HCT116 (cell line): ENCODE data around the gene BBS9. TPM values are rescaled to one million over a fixed set of nuclear protein-coding genes. Genes with fewer than 3 reads are reported as not detected.

Source experiments
- ATAC-seq: fragments of 200-7000 bp; cut with Tn5 transposase; 2 replicates; pipeline ENCODE4 v1.9.1; 2020; ENCODE audit warnings: mild to moderate bottlenecking, moderate library complexity
- BruUV-seq: library from RNA; stranded (reverse); fragments of 400-500 nt; replicated peaks from 2 replicates; lab custom pipeline; 2021; lab: Mats Ljungman, UMichigan
- CTCF ChIA-PET: fragments of 300-600 bp; sonication (Branson Sonifier 250); formaldehyde crosslinking; loops from one replicate; lab custom pipeline; 2021; ENCODE audit warnings: antibody characterized with exemption; lab: Charles Lee
- POLR2A ChIA-PET: fragments of 300-600, 350-600 bp; sonication (Branson Sonifier 250); formaldehyde crosslinking; loops from one replicate; lab custom pipeline; 2021; ENCODE audit warnings: antibody characterized with exemption; lab: Charles Lee
- RAD21 ChIA-PET, 2 experiments: fragments of 300-600 bp; sonication (Branson Sonifier 250); formaldehyde crosslinking; loops; one replicate each; lab custom pipeline; 2023; ENCODE audit warnings: low total read pairs in 2 of 2; ENCODE audit not compliant: uncharacterized antibody in 2 of 2, unreplicated experiment in 2 of 2, low non-redundant PET in 1 of 2; lab: Charles Lee
- DNase-seq: peaks from one replicate; pipeline ENCODE4 v3.0.0-alpha.2; 2010; ENCODE audit warnings: low read depth, low spot score
- H2AFZ ChIP-seq: fragments of 200-600 bp; shearing (Covaris generic), sonication (generic); 2 replicates; pipeline ENCODE4 v1.6.1; 2017; ENCODE audit warnings: low read depth, mixed run types, mixed read lengths, antibody characterized with exemption, low read length; ENCODE audit not compliant: poor library complexity, severe bottlenecking
- H3K27ac ChIP-seq: 2 replicates; pipeline ENCODE4 v1.5.1; 2012; ENCODE audit warnings: low read depth, low read length
- H3K27me3 ChIP-seq: fragments of 200-600 bp; sonication (generic); 2 replicates; pipeline ENCODE4 v1.6.1; 2016; ENCODE audit warnings: mixed run types, low read length, mixed read lengths; ENCODE audit not compliant: insufficient read depth
- H3K36me3 ChIP-seq, 2 experiments: fragments of 200-500 bp in 1 of 2; fragments of 200-600 bp in 1 of 2; sonication (Bioruptor generic) in 1 of 2; sonication (generic) in 1 of 2; 2 replicates each; pipeline versions ENCODE4 v1.5.1 to v1.6.1; 2014 to 2016; ENCODE audit warnings: low read length in 2 of 2, inconsistent platforms in 1 of 2, mixed read lengths in 1 of 2, mixed run types in 1 of 2; ENCODE audit not compliant: insufficient read depth in 2 of 2, control insufficient read depth in 1 of 2
- H3K4me1 ChIP-seq, 2 experiments: fragments of 200-600 bp in 1 of 2; sonication (generic) in 1 of 2; 2 replicates each; pipeline versions ENCODE4 v1.5.1 to v1.6.1; 2012 to 2017; ENCODE audit warnings: low read length in 2 of 2, inconsistent platforms in 1 of 2, mild to moderate bottlenecking in 1 of 2, mixed read lengths in 1 of 2, mixed run types in 1 of 2, moderate library complexity in 1 of 2; ENCODE audit not compliant: insufficient read depth in 2 of 2, control insufficient read depth in 1 of 2
- H3K4me2 ChIP-seq: fragments of 200-600 bp; sonication (generic); 2 replicates; pipeline ENCODE4 v1.6.1; 2017; ENCODE audit warnings: mixed run types, low read length, mixed read lengths
- H3K4me3 ChIP-seq, 2 experiments: fragments of 200-600 bp in 1 of 2; sonication (generic) in 1 of 2; replicated peaks in 1 of 2; 2 replicates each; pipeline ENCODE4 v1.5.1; 2011 to 2016; ENCODE audit warnings: low read length in 2 of 2, control low read depth in 1 of 2, low read depth in 1 of 2, mild to moderate bottlenecking in 1 of 2, mixed read lengths in 1 of 2, mixed run types in 1 of 2
- H3K79me2 ChIP-seq: fragments of 200-600 bp; sonication (generic); 2 replicates; pipeline ENCODE4 v1.6.1; 2017; ENCODE audit warnings: mild to moderate bottlenecking, mixed run types, low read length, moderate library complexity, mixed read lengths; ENCODE audit not compliant: insufficient read depth
- H3K9ac ChIP-seq: fragments of 200-600 bp; sonication (generic); 2 replicates; pipeline ENCODE4 v1.6.1; 2016; ENCODE audit warnings: low read length, mixed read lengths
- H3K9me2 ChIP-seq: fragments of 200-600 bp; sonication (generic), shearing (Covaris generic); 2 replicates; pipeline ENCODE4 v1.6.1; 2017; ENCODE audit warnings: mixed run types, mild to moderate bottlenecking, moderate library complexity; ENCODE audit not compliant: insufficient read depth
- H3K9me3 ChIP-seq, 2 experiments: fragments of 200-500 bp in 1 of 2; fragments of 200-600 bp in 1 of 2; sonication (Bioruptor generic) in 1 of 2; sonication (generic) in 1 of 2; 2 replicates each; pipeline ENCODE4 v1.6.1; 2014 to 2017; ENCODE audit warnings: low read length in 2 of 2, mixed read lengths in 2 of 2, inconsistent platforms in 1 of 2, low read depth in 1 of 2, mild to moderate bottlenecking in 1 of 2, mixed run types in 1 of 2, moderate library complexity in 1 of 2; ENCODE audit not compliant: control insufficient read depth in 1 of 2, insufficient read depth in 1 of 2
- H4K20me1 ChIP-seq: fragments of 200-600 bp; sonication (generic), shearing (Covaris generic); 2 replicates; pipeline ENCODE4 v1.6.1; 2017; ENCODE audit warnings: mixed run types, mild to moderate bottlenecking, moderate library complexity; ENCODE audit not compliant: insufficient read depth
- ATF3 ChIP-seq: IDR thresholded peaks from 2 replicates; pipeline ENCODE4 v1.6.1; 2012
- CBX3 ChIP-seq: IDR thresholded peaks from 2 replicates; pipeline ENCODE4 v1.6.1; 2012; ENCODE audit warnings: low read depth
- CEBPB ChIP-seq: IDR thresholded peaks from 2 replicates; pipeline ENCODE4 v1.6.1; 2012; ENCODE audit warnings: low read depth
- CTCF ChIP-seq, 3 experiments: fragments of 200-600 bp in 1 of 3; sonication (generic) in 1 of 3; IDR thresholded peaks in 2 of 3; conservative IDR thresholded peaks in 1 of 3; 2 replicates each; pipeline ENCODE4 v1.5.1; 2012 to 2017; ENCODE audit warnings: low read depth in 2 of 3, low read length in 2 of 3, antibody characterized with exemption in 1 of 3, borderline replicate concordance in 1 of 3, control low read depth in 1 of 3, mild to moderate bottlenecking in 1 of 3, mixed read lengths in 1 of 3, mixed run types in 1 of 3, moderate library complexity in 1 of 3; ENCODE audit not compliant: insufficient read depth in 1 of 3
- EGR1 ChIP-seq: IDR thresholded peaks from 2 replicates; pipeline ENCODE4 v1.6.1; 2012; ENCODE audit warnings: low read depth
- ELF1 ChIP-seq: IDR thresholded peaks from 2 replicates; pipeline ENCODE4 v1.6.1; 2012; ENCODE audit warnings: low read depth, borderline replicate concordance
- EZH2 ChIP-seq: fragments of 200-600 bp; sonication (generic); IDR thresholded peaks from 2 replicates; pipeline ENCODE4 v1.6.1; 2017; ENCODE audit warnings: antibody characterized with exemption, mixed run types
- FOSL1 ChIP-seq: IDR thresholded peaks from 2 replicates; pipeline ENCODE4 v1.6.1; 2012; ENCODE audit warnings: low read depth
- JUND ChIP-seq: IDR thresholded peaks from 2 replicates; pipeline ENCODE4 v1.6.1; 2012
- MAX ChIP-seq: IDR thresholded peaks from 2 replicates; pipeline ENCODE4 v1.6.1; 2012
- POLR2A ChIP-seq: IDR thresholded peaks from 2 replicates; pipeline ENCODE4 v1.7.0; 2011; ENCODE audit warnings: borderline replicate concordance; ENCODE audit not compliant: insufficient read depth, insufficient read length; ENCODE audit errors: extremely low read depth
- RAD21 ChIP-seq: IDR thresholded peaks from 2 replicates; pipeline ENCODE4 v1.6.1; 2012; ENCODE audit warnings: low read depth, mild to moderate bottlenecking
- REST ChIP-seq: IDR thresholded peaks from 2 replicates; pipeline ENCODE4 v1.6.1; 2012; ENCODE audit warnings: low read depth
- SIN3A ChIP-seq: IDR thresholded peaks from 2 replicates; pipeline ENCODE4 v1.6.1; 2012; ENCODE audit warnings: low read depth
- TCF7L2 ChIP-seq: IDR thresholded peaks from 2 replicates; pipeline ENCODE4 v1.7.0; 2011; ENCODE audit warnings: borderline replicate concordance, inconsistent platforms; ENCODE audit not compliant: insufficient read depth, insufficient read length; ENCODE audit errors: extremely low read depth
- YY1 ChIP-seq: IDR thresholded peaks from 2 replicates; pipeline ENCODE4 v1.6.1; 2011; ENCODE audit warnings: low read length, low read depth, moderate library complexity, mild to moderate bottlenecking; ENCODE audit not compliant: insufficient replicate concordance; ENCODE audit errors: extremely low read depth
- ZBTB33 ChIP-seq: IDR thresholded peaks from 2 replicates; pipeline ENCODE4 v1.6.1; 2011; ENCODE audit warnings: mild to moderate bottlenecking, low read length, moderate library complexity; ENCODE audit not compliant: insufficient replicate concordance; ENCODE audit errors: extremely low read depth
- ZFX ChIP-seq: fragments of 450-650 bp; IDR thresholded peaks from 2 replicates; pipeline ENCODE4 v1.6.1; 2017
- ZNF274 ChIP-seq: fragments of 200-500 bp; sonication (Bioruptor generic); IDR thresholded peaks from 2 replicates; pipeline ENCODE4 v1.6.1; 2014; ENCODE audit warnings: mild to moderate bottlenecking, low read depth, low read length, inconsistent platforms
- intact Hi-C: fragments of 100-400 bp; cut with micrococcal nuclease; formaldehyde crosslinking; loops from 2 replicates; pipeline ENCODE4 v1.10.0; 2022
- total RNA-seq: library from RNA; stranded (reverse); gene quantifications from one replicate; pipeline ENCODE4 v1.2.1, GENCODE V29; 2021; ENCODE audit not compliant: unreplicated experiment

Gene BBS9
- total RNA-seq, 1 experiment from 2014 or later: 7.1 TPM

- H2AFZ ChIP-seq: no peak overlapping the region
- CTCF ChIA-PET: interaction anchor here (0.9 to 1.5 kb wide), 7 partner anchors 36 to 665 kb away, joined by 3 to 4 read pairs (median 3); no protein-coding TSS in a partner anchor
- RAD21 ChIA-PET: no interaction called here
- intact Hi-C loops: loop anchor here (2.0 to 10.0 kb wide), 2 partner anchors 322 to 510 kb away; no protein-coding TSS in a partner anchor
- no peaks in the 10 kb centered on the region for H3K36me3 ChIP-seq
- TF ChIP-seq REST (no peak), MAX (no peak), TCF7L2 (no peak), CEBPB (no peak), JUND (no peak), CTCF (IDR thresholded peaks at IDR 0.05 in 2 of 3, conservative IDR thresholded peaks at IDR 0.05 in 1 of 3; ENCODE audit: borderline replicate concordance in 1 of 3, insufficient read depth in 1 of 3, low read depth in 2 of 3, low read length in 2 of 3) (no peak), YY1 (no peak), ZFX (no peak), ZNF274 (no peak), ATF3 (no peak), CBX3 (no peak), EZH2 (no peak), SIN3A (no peak), RAD21 (no peak), ZBTB33 (no peak), FOSL1 (no peak), POLR2A (no peak), EGR1 (no peak), ELF1 (no peak)
- TF ChIP-seq, all 23 proteins: peak for 0
- no peaks in the 10 kb centered on the region for H3K9me2 ChIP-seq
- H3K9me3 ChIP-seq: no peaks in the 10 kb centered on the region
- H3K4me2 ChIP-seq: no peak overlapping the region
- no peak for ATAC-seq
- no peaks in the 10 kb centered on the region for H3K27me3 ChIP-seq
- DNase-seq: no peak
- no peak overlapping the region for H3K27ac ChIP-seq
- no peak overlapping the region for H3K4me3 ChIP-seq
- no peak overlapping the region for H3K9ac ChIP-seq
- H3K4me1 ChIP-seq: no peaks in the 10 kb centered on the region
- POLR2A ChIA-PET: no interaction called here
- H3K79me2 ChIP-seq: no peaks in the 10 kb centered on the region
- no TSS peak for BruUV-seq
- no peaks in the 10 kb centered on the region for H4K20me1 ChIP-seq
Measured at GRCh38 chr7:33422825-33423645, 293.7 kb downstream of the BBS9 start.
